ENCODE data around the gene RAI1.

The RAI1 gene

GRCh38 chr17:17770632-17771044 is 89.4 kb downstream of the RAI1 start:
- no peaks in the 10 kb centered on the region for H3K36me3 ChIP-seq (ENCODE audit: control insufficient read depth, insufficient read depth, low read length)
- H3K27ac ChIP-seq (ENCODE audit: low read depth, low read length), result peak overlapping the region; percentile 68
- no peak overlapping the region for H3K4me3 ChIP-seq (ENCODE audit: low read length)
- no peak overlapping the region for H3K9ac ChIP-seq (ENCODE audit: low read length)
- H3K27me3 ChIP-seq (ENCODE audit: control insufficient read depth, insufficient read depth, low read length), result no peaks in the 10 kb centered on the region
- peaks cover 46% of the 10 kb centered on the region for H3K4me1 ChIP-seq (ENCODE audit: control insufficient read depth, insufficient read depth, low read length)

DNA sequence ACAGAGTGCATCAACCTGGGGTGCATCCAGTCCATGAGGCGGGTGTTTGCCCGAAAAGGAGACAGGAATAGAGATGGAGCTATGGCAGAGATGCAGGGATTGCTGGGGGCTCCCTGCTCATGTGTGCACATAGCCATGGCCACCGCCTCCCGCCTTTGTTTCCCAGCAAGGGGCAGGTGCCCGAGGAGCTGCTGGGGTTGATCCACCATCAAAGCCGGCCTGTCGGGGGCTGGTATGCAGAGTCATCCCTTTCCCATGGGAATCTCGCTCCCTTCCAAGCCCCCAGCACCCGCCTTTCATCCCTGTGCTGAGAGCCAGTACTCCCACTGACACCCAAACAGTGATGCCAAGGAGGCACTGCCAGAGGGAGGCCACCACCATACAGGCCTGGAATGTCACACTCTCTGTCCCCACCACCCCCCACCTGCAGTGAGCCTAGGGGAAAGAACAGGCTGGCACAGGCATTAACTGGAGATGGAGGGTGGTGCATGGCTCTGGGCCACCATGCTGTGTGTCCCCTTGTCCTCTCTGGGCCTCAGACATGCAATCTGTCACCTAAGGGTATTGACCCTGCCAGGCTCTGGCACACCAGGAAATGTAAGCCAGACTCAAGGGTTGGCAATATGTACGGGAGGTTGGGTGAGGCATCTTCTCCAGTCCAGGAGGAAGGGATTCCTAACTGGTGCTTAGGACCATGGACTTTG is 90.4 kb downstream of the RAI1 start:
- Histone ChIP-seq H3K9ac (ENCODE audit: low read length) (no peak overlapping the region), H3K27me3 (ENCODE audit: control insufficient read depth, insufficient read depth, low read length) (no peaks in the 10 kb centered on the region), H3K36me3 (ENCODE audit: control insufficient read depth, insufficient read depth, low read length) (no peaks in the 10 kb centered on the region), H3K4me3 (ENCODE audit: low read length) (no peak overlapping the region), H3K27ac (ENCODE audit: low read depth, low read length) (no peak overlapping the region), H3K4me1 (ENCODE audit: control insufficient read depth, insufficient read depth, low read length) (peaks cover 46% of the 10 kb centered on the region)

- no peak overlapping the region for H3K27ac ChIP-seq (ENCODE audit: low read depth, low read length)
- no peak overlapping the region for H3K4me3 ChIP-seq (ENCODE audit: low read length)
- peaks cover 43% of the 10 kb centered on the region for H3K4me1 ChIP-seq (ENCODE audit: control insufficient read depth, insufficient read depth, low read length)
- no peak overlapping the region for H3K9ac ChIP-seq (ENCODE audit: low read length)
- no peaks in the 10 kb centered on the region for H3K36me3 ChIP-seq (ENCODE audit: control insufficient read depth, insufficient read depth, low read length)
- no peaks in the 10 kb centered on the region for H3K27me3 ChIP-seq (ENCODE audit: control insufficient read depth, insufficient read depth, low read length)
Measured at GRCh38 chr17:17772231-17772630, 91.0 kb downstream of the RAI1 start.

- H3K27ac ChIP-seq (ENCODE audit: low read depth, low read length), result peak overlapping the region; percentile 87
- H3K36me3 ChIP-seq (ENCODE audit: control insufficient read depth, insufficient read depth, low read length), result no peaks in the 10 kb centered on the region
- H3K4me3 ChIP-seq (ENCODE audit: low read length), result peak overlapping the region; percentile 32
- no peak overlapping the region for H3K9ac ChIP-seq (ENCODE audit: low read length)
- peaks cover 44% of the 10 kb centered on the region for H3K4me1 ChIP-seq (ENCODE audit: control insufficient read depth, insufficient read depth, low read length)
- H3K27me3 ChIP-seq (ENCODE audit: control insufficient read depth, insufficient read depth, low read length), result no peaks in the 10 kb centered on the region
Measured at GRCh38 chr17:17774009-17774881, 93.0 kb downstream of the RAI1 start.

- Histone ChIP-seq H3K36me3 (ENCODE audit: control insufficient read depth, insufficient read depth, low read length) (no peaks in the 10 kb centered on the region), H3K4me1 (ENCODE audit: control insufficient read depth, insufficient read depth, low read length) (peaks cover 41% of the 10 kb centered on the region), H3K27me3 (ENCODE audit: control insufficient read depth, insufficient read depth, low read length) (no peaks in the 10 kb centered on the region), H3K4me3 (ENCODE audit: low read length) (no peak overlapping the region), H3K9ac (ENCODE audit: low read length) (no peak overlapping the region), H3K27ac (ENCODE audit: low read depth, low read length) (no peak overlapping the region)
Measured at GRCh38 chr17:17776889-17777288, 95.6 kb downstream of the RAI1 start.

- Histone ChIP-seq H3K4me1 (ENCODE audit: control insufficient read depth, insufficient read depth, low read length) (peaks cover 41% of the 10 kb centered on the region), H3K27me3 (ENCODE audit: control insufficient read depth, insufficient read depth, low read length) (no peaks in the 10 kb centered on the region), H3K9ac (ENCODE audit: low read length) (no peak overlapping the region), H3K36me3 (ENCODE audit: control insufficient read depth, insufficient read depth, low read length) (no peaks in the 10 kb centered on the region), H3K4me3 (ENCODE audit: low read length) (no peak overlapping the region), H3K27ac (ENCODE audit: low read depth, low read length) (peak overlapping the region; percentile 79)
Measured at GRCh38 chr17:17778308-17779014, 97.2 kb downstream of the RAI1 start.

DNA sequence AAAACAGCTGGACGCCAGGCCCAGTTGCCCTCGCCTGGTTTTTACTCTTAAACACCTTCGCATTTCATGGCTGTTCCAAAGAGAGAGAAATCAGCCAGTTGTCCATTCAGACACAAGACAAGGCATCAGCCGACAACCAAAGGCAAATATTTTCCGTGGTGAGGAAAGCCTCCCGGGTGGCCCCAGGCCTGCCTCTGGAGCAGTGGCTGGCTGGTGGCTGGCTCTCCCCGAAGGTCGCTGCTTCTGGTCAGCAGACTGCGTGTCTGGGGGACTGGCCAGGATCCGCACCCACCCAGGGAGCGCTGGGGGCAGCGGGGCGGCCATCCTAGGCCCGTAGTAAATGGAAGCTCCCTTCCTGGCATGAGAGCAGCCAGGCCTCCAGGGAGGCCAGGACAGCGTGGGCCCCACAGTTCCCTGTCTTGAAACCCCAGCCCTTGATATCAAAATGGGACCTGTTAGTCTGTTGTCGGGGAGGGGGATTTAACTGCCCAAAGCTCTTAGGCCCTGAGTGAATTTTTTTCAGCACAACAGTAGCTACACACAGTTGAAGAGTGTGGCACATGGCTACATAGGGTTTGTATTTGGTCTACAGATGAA is 97.9 kb downstream of the RAI1 start:
- peak overlapping the region; percentile 79 for H3K27ac ChIP-seq (ENCODE audit: low read depth, low read length)
- H3K9ac ChIP-seq (ENCODE audit: low read length), result no peak overlapping the region
- peaks cover 40% of the 10 kb centered on the region for H3K4me1 ChIP-seq (ENCODE audit: control insufficient read depth, insufficient read depth, low read length)
- H3K27me3 ChIP-seq (ENCODE audit: control insufficient read depth, insufficient read depth, low read length), result no peaks in the 10 kb centered on the region
- H3K36me3 ChIP-seq (ENCODE audit: control insufficient read depth, insufficient read depth, low read length), result no peaks in the 10 kb centered on the region
- no peak overlapping the region for H3K4me3 ChIP-seq (ENCODE audit: low read length)

DNA sequence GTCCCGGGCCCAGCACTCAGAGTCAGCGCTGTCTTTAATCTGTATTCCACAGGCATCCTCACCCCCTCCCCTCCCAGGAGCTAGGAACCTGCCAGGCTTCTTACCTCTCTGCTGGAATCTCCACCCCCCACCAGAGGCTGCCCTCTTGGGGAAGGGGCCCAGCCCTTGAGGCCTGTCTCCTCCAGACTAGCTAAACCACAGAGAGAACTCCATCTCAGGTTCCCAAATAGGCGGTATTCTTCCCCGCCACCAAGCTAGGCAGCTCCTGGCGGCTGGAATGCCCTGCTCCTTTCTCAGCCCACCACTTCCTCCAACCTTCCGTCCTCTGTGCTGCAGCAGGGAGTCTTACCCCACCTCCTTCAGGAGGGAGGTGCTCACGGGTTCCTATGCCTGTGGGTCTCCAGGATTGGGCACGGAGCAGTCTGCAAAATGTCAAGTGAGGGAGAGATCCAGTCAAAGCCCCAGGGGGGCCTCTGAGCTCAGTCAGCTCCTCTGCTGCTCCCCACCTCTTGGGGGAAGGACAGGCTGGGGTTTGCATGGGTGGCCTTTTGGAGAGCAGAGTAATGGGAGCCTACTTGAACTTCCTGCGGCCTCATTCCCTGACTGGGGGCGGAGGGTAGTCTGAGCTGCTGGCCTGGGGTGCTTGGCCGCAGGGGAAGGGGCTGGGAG is 99.8 kb downstream of the RAI1 start:
- H3K9ac ChIP-seq (ENCODE audit: low read length), result no peak overlapping the region
- no peaks in the 10 kb centered on the region for H3K36me3 ChIP-seq (ENCODE audit: control insufficient read depth, insufficient read depth, low read length)
- H3K27me3 ChIP-seq (ENCODE audit: control insufficient read depth, insufficient read depth, low read length), result no peaks in the 10 kb centered on the region
- peak overlapping the region; percentile 71 for H3K27ac ChIP-seq (ENCODE audit: low read depth, low read length)
- H3K4me3 ChIP-seq (ENCODE audit: low read length), result peak overlapping the region; percentile 38
- H3K4me1 ChIP-seq (ENCODE audit: control insufficient read depth, insufficient read depth, low read length), result peaks cover 44% of the 10 kb centered on the region

DNA sequence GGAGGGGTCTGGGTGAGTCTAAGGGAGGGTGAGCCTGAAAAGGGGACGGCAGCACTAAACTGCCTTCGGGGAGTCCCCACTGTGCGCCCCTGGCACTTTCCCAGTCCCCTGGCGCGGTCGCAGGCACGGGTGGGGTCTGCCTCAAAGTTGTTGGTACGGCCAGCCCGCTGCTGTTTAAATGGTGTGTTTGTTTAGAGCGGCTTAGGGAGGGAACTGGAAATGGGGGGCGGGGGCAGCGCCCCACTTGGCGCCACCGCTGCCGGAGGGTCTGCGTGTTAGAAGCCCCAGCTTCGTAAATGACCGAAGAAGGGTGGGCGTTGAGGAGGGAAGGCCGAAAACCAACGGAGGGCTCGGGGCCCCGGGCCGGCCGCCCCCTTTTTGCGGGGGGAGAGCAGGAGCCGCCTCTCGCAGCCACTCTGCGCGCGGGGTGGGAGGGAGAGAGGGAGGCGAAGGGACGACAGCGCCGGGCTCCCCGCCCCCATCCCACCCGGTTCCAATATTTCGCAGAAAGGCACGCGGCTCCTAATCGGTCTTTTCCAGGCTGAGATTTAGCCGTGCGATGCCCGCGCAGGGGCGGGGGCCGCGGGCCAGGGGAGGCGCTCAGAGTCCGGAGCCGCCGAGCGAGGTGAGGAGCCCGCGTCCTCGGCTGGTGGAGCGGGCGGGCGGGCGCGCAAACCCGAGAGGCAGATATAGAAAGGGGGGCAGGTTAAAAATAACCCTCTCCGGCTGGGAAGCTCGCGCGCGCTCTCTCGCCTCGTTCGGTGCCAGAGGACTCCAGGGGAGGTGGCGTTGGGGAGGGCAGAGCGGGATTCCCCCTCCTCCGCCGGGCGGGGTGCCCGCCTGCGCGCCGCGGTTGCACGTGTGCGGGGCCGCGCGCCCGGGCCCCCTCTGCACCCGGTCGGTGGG is 100.6 kb downstream of the RAI1 start:
- Histone ChIP-seq H3K4me1 (ENCODE audit: control insufficient read depth, insufficient read depth, low read length) (peaks cover 44% of the 10 kb centered on the region), H3K9ac (ENCODE audit: low read length) (no peak overlapping the region), H3K4me3 (ENCODE audit: low read length) (peak overlapping the region; percentile 38), H3K36me3 (ENCODE audit: control insufficient read depth, insufficient read depth, low read length) (no peaks in the 10 kb centered on the region), H3K27me3 (ENCODE audit: control insufficient read depth, insufficient read depth, low read length) (no peaks in the 10 kb centered on the region), H3K27ac (ENCODE audit: low read depth, low read length) (peak overlapping the region; percentile 71)

GRCh38 chr17:17782523-17783115 is 101.4 kb downstream of the RAI1 start:
- H3K27me3 ChIP-seq (ENCODE audit: control insufficient read depth, insufficient read depth, low read length), result no peaks in the 10 kb centered on the region
- no peak overlapping the region for H3K9ac ChIP-seq (ENCODE audit: low read length)
- H3K4me1 ChIP-seq (ENCODE audit: control insufficient read depth, insufficient read depth, low read length), result peaks cover 43% of the 10 kb centered on the region
- peak overlapping the region; percentile 64 for H3K4me3 ChIP-seq (ENCODE audit: low read length)
- peak overlapping the region; percentile 71 for H3K27ac ChIP-seq (ENCODE audit: low read depth, low read length)
- H3K36me3 ChIP-seq (ENCODE audit: control insufficient read depth, insufficient read depth, low read length), result no peaks in the 10 kb centered on the region

All from rectal smooth muscle tissue (tissue), 1 donor.